ENCODE results near the gene NEK6.

GRCh38 chr9:124354346-124355038, 96.7 kb downstream of the NEK6 start:
- TF ChIP-seq CTCF (IDR thresholded peaks at IDR 0.05) (no peak), POLR2A (IDR thresholded peaks at IDR 0.05) (no peak)
